GM12891 (cell line): ENCODE results near the gene MBD4.

Experiments
- PAX5 ChIP-seq: IDR thresholded peaks from 2 replicates; pipeline ENCODE4 v1.6.1; 2011; ENCODE audit warnings: low read length, moderate library complexity, mild to moderate bottlenecking; ENCODE audit not compliant: insufficient read depth, severe bottlenecking
- POLR2A ChIP-seq: IDR thresholded peaks from 2 replicates; pipeline ENCODE4 v1.6.1; 2011; ENCODE audit warnings: low read depth, low read length, control low read depth
- POLR2AphosphoS5 ChIP-seq: IDR thresholded peaks from 2 replicates; pipeline ENCODE4 v1.6.1; 2011; ENCODE audit warnings: low read depth, low read length, control low read depth
- TAF1 ChIP-seq: IDR thresholded peaks from 2 replicates; pipeline ENCODE4 v1.6.1; 2011; ENCODE audit warnings: low read depth, low read length, control low read depth

- TF ChIP-seq POLR2AphosphoS5 (no peak), TAF1 (no peak), POLR2A (no peak), PAX5 (no peak)
Observed at GRCh38 chr3:129382366-129382765, 57.4 kb downstream of the MBD4 start.
